ENCODE results near the gene ADAMTS7.
"Not testable (repeated sequence)": the region's sequence is repeated elsewhere in the genome, so short reads cannot be mapped to it uniquely, and the experiment has no call there.

- TF ChIP-seq CTCF (IDR thresholded peaks at IDR 0.05; ENCODE audit: poor library complexity, severe bottlenecking); EP300 (conservative IDR thresholded peaks at IDR 0.05; ENCODE audit: poor library complexity, severe bottlenecking); TAF1 (IDR thresholded peaks at IDR 0.05; ENCODE audit: low read depth); EZH2 (IDR thresholded peaks at IDR 0.05; ENCODE audit: borderline replicate concordance, insufficient read depth, low read length, poor library complexity, severe bottlenecking); POLR2AphosphoS5 (IDR thresholded peaks at IDR 0.05); SMC3 (conservative IDR thresholded peaks at IDR 0.05; ENCODE audit: poor library complexity); REST (IDR thresholded peaks at IDR 0.05; ENCODE audit: borderline replicate concordance): not testable (repeated sequence)
Observed at GRCh38 chr15:78777290-78777952, 33.8 kb downstream of the ADAMTS7 start.

Measured in neural cell (in vitro differentiated cells).